ENCODE data around the gene MX2.
"Not testable (repeated sequence)": the region's sequence is repeated elsewhere in the genome, so short reads cannot be mapped to it uniquely, and the experiment has no call there.

Gene MX2

DNA sequence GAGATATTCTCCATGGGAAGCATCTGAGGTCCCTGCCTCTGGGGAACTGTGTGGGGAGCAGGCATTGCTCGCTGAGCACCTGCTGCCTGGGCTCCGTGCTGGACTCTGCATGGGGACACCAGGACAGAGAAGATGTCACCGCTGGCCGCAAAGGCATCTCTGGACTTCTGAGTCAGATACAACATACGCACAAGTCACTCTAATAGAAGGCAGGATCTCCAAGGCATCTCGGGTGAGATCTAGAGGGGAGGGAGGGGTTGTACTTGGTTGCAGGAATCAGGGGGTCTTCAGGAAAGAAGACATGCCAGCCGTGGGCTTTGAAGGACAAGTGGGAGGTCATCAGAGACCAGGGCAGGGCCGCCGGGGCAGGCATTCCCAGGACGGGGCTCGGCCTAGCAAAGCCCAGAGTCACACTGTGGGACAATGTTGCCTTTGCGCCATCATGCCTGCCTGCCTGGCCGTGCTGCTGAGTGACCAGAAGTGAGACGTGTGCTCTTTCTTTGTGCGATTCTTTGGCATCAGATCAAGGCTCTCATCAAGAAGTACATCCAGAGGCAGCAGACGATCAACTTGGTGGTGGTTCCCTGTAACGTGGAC lies 28.3 kb downstream of the MX2 start:
- DNase-seq = no peak

DNA sequence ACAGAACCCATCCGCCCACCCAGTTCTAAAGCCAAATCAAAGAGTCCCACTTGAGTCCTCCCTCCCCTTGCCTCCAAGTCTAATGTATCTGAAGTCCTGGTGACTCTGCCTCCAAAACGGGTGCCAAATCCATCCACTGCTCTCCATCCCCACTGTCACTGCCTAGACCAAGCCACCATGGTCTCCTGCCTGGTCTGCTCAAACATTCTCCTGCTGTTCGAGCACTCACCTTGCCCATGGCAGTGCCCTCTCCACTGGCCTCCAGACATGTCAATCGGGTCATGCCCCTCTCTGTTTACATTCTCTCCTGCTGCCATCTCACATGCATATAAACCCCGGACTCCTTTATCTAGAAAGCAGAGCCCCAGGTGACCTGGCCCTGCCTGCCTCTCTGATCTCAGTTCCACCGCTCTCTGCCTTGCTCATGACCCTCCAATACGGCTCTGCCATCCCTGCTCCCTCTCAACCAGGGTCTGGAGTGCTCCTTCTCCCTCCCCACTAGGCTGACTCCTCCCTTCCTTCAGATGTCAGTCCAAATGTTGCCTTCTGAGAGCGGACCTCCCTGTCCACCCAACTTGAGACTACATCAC lies 32.1 kb downstream of the MX2 start:
- no peak for DNase-seq

DNA sequence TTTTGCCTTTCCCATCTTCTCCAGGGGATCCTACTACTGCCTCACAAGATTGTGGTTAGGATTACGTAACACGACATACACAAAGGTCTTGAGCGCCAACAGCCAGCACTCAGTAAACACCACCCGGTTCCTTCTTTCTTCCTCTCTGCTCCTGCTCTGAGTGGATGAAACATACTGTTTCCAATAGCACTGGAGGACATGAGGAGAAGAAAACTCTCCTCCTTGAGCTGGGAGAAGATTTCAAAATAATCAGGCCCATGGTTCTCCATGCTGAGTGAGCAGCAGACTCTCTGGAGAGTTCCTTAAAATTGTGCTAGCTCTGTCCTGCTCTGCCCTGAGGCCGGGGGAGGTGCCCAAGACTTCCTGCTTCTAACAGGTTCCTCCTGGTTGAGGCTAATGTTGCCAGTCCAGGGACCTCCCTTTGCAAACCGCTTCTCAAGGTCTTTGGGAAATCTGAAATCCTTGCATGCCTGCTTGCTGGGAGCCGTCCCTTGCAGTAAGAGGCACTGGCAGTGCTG lies 34.8 kb downstream of the MX2 start:
- no peak for DNase-seq

DNA sequence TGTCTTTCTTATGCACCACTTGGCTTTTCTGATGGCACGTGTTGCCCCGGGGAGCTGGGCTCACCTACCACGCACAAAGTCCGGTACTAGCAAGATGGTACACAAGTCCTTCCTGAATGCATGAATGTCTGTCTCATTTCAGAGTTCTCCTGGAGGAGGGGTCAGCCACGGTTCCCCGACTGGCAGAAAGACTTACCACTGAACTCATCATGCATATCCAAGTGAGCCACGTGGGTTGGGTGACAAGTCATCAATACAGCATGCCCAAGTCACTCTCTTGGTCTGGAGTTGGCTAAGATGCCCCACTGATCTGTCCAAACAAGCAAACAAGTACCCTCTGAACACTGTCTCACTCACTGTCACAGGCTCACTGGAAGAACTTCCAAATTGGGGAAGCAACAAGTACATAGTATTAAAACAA lies 35.7 kb downstream of the MX2 start:
- DNase-seq = no peak

DNA sequence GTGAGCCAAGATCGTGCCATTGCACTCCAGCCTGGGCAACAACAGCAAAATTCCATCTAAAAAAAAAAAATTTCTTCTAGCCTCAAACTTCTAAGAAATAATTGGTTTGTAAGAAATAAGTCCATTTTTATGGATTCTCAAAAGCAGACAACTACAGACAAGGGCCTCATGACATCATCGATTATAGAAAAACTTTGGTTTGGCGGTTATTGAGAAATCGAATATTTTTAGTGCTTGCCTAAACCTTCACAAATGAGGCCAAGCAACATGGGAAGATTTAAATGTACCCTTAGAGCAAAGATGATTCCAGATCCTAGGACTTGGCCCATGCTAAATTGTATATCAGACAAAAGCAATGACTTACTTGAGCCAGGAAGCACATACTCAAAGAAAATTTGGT lies 36.4 kb downstream of the MX2 start:
- DNase-seq = no peak

DNA sequence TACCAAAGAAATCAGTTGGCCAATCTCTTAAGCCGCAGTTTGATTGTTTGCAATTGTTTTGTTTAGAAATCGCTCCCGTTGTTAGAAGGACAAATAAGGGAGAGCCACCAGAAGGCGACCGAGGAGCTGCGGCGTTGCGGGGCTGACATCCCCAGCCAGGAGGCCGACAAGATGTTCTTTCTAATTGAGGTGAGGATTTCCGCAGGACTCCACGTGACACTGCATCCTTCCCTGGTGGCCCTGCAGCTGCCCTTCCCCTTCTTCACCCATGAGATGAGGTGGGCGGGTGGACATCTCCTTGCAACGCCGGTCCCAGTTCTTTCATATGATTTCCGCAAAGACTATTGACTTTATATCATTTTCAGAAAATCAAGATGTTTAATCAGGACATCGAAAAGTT lies 37.0 kb downstream of the MX2 start:
- no peak for DNase-seq

DNA sequence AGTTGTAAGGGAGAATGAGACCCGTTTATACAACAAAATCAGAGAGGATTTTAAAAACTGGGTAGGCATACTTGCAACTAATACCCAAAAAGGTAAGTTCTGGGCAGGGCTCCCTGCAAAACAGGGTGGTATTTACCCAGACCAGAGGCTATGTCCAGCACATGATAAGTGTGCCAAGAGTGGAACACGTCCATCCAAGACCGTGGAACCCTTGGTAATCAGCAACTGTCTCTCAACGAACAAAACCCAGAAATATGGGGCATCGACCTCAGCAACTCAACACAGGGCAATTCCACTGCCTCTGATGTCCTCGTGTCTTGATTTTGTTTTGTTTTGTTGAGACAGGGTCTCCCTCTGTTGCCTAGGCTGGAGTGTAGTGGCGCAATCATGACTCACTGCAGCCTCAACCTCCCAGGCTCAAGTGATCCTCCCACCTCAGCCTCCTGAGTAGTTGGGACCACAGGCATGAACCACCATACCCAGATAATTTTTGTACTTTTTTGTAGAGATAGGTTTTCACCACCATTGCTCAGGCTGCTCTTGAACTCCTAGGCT lies 37.5 kb downstream of the MX2 start:
- DNase-seq = no peak

DNA sequence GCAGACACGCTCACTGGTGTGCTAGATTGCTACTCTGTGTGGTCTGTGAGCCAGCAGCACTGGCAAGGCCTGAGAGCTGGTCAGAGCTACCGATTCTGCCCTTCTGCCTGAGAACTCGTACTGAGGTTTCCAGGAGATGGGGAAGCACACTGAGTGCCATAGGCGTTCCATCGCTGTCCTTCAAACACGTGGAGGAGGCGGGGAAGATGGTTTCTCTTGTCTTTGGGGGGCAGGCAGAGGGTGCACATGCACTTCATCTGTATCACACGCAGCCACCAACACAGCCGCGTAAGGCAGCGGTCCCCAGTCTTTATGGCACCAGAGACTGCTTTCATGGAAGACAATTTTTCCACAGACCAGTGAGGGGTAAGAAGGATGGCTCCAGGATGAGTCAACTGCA lies 40.4 kb downstream of the MX2 start:
- no peak for DNase-seq

DNA sequence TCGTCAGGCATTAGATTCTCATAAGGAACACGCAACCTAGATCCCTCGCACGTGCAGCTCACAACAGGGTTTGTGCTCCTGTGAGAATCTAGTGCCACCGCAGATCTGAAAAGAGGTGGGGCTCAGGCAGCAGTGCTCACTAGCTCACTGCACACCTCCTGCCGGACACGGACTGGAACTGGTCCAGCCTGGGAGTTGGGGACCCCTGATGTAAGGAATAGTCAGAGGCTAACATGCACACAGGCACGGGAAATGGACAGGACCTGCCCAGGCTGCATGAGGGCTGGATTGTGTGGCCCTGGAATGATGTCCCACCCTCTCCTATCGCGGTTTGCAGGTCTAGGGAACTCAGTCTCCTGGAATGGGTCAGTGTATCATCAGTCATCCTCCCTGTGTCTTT lies 41.0 kb downstream of the MX2 start:
- no peak for DNase-seq

DNA sequence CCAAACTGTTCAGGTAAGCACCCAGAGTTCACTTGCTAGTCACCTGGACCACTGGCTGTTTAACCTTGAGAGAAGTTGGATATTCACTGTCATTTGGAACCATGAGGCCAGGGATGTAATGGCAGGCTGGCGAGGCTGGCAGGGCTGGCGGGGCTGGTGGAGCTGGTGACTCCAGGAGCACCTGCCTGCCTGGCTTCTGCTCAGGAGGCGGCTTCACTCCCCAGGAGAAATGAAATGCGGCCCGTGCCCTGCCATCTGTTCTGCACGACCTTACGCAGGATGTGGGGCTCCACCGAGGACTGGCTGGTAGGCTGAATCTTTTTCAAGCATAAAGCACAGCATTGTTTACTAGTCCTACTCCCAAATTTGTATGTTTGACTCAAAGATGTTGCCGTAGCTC lies 41.5 kb downstream of the MX2 start:
- no peak for DNase-seq

DNA sequence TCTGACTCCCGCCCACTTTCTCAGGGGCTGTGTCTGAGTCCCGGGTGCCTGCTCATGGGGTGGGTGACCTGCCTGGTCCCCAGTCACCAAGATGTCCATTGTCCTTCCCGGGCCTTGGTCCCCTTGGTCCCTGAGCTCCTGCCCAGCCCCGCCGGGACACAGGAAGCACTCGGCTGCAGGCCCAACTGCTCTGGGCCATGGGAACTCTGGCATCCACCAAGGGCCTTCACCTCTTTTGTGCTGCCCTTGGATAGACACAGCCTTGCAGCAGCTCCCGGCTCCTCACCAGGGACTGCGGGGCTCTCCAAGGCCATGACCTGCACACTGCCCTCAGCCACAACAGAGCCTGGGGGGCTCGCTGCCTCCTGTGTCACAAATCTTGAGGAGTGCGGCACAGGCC lies 42.1 kb downstream of the MX2 start:
- no peak for DNase-seq

DNA sequence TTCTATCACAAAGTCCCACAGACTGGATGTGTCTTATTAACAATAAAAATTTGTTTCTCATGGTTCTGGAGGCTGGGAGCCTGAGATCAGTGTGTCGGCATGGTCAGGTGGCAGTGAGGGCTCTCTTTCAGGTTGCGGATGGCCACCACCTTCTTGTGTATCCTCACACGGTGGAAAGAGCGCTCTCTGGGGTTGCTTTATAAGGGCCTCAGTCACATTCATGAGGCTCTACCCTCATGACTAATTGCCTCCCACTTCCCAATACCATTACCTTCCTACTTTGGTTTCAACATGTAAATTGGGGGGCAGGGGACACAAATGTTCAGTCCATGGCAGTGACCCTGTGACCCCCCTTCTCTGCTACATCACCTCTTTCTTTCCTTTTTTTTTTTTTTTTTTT lies 43.5 kb downstream of the MX2 start:
- DNase-seq = no peak

DNA sequence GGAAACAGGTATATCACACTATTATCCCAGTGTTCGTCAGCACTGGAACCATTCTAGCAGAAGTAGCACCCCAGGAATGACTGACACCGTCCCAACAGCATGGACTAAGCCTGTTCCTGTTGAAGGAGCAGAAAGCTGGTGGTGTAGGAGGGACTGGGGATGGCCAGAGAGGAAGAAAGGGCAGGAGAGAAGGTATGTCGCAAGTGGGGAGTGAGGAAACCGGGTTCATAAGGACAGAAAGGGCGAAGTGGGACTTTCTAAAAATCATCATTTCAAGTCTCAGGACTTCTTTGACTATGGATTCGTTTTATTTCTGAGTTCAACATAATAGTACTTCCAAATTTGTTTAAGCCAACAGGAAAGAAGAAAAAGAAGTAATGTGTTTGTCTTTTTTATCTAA lies 44.5 kb downstream of the MX2 start:
- DNase-seq = no peak

DNA sequence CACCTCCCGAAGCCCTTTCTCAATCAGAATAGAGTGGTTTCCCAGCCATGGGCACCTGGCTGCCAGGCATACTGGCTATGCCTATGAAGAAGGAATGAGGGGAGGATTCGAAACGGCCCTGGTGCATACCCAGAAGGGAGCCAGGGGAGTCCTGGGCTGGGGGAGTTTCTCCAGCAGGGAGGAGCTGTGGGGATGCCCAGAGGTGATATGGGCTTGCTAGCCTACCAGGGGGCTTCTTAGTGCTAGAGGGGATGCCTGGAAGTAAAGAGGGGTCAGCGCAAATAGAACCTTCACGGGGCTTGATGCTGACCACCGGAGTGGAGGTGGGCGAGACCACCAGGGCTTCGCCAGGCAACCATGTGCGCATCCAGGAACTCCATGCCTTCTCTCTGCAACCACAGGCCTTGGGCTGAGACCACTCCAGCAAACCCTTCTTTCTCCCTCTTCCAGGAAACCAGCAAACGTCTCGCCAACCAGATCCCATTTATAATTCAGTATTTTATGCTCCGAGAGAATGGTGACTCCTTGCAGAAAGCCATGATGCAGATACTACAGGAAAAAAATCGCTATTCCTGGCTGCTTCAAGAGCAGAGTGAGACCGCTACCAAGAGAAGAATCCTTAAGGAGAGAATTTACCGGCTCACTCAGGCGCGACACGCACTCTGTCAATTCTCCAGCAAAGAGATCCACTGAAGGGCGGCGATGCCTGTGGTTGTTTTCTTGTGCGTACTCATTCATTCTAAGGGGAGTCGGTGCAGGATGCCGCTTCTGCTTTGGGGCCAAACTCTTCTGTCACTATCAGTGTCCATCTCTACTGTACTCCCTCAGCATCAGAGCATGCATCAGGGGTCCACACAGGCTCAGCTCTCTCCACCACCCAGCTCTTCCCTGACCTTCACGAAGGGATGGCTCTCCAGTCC lies 46.0 kb downstream of the MX2 start:
- no peak for DNase-seq

DNA sequence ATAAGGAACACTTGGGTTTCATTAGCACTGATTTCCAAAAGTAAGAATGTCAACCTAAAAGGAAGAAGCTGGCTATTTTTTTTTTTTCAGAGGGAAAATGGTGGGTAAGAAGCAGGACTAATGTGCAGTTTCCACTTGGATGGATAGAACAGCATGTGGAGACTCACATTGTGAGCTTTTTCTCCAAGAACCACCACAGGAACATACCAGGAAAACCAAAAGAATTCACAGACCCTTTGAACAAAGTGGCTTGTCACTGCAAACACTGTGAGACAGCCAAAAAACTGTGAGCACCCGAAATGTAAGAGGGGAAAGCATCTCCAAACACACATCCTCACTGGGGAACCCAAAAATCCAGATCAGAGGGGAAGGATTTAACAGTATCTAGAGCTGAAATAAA lies 48.5 kb downstream of the MX2 start:
- no peak for DNase-seq

DNA sequence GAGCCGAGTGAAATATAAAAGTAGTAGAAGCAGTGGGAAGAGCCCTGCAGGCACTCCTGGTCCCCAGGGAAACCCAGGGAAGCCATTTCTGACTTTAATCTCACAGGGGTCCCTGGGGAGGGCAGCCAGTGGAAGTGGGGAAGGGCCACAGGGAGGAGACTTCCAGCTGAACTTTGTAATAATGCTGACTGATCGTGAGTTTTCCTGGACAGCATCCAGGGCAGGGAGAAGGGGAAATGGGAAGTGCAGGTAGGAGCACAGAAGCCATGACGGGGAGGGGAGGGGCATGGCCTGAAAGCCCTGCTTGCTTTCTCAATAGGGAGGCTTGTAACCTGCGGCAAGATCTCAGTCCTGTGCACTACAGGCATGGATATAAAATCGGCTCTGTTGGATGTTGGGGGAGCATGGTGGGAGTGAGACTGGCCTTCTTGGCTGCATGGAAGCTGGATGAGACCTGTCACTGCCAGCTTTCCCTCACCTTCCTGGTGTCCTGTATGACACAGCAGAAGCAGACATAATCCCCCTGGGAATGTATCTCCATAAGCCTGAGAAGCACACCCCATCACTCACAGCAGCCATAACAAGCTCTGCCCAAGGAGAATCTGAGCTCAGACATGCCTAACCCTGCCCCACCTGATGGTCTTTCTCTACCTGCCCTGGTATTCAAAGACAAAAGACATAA lies 49.1 kb downstream of the MX2 start:
- no peak for DNase-seq

DNA sequence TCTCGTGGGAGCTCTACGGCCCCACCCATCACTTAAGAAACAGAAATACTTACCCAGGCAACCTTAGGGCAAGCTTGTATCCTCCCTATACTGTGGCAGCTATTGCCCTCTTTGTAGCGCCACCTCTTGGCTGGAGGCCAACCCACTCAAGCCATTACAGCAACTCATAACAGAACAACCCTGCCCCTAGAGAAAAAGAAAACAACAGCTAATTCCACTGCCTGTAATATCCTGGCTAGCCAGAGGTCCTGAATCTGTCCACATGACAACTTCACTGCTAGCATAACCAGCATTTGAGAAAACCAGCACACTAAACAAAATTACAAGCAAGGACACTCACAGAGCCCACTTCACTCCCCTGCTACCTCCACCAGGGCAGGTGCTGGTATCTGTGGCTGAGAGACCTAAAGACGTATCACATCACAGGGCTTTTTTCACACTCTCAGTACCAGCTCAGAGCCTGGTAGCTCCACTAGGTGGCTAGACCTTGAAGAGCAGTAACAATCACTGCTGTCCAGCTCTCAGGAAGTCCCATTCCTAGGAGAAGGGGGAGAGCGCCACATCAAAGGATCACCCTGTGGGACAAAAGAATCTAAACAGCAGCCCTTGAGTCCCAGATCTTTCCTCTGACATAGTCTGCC lies 49.7 kb downstream of the MX2 start:
- no peak for DNase-seq

DNA sequence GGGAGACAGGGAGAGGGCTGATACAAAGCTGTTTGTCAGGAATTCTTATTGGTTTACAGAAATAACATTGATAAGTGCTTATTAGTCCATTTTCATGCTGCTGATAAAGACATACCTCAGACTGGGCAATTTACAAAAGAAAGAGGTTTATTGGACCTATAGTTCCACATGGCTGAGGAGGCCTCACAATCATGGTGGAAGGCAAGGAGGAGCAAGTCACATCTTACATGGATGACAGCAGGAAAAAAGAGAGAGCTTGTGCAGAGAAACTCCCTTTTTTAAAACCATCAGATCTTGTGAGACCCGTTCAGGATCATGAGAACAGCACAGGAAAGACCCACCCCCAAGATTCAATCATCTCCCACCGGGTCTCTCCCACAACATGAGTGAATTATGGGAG lies 55.7 kb downstream of the MX2 start:
- DNase-seq = not testable (repeated sequence)

DNA sequence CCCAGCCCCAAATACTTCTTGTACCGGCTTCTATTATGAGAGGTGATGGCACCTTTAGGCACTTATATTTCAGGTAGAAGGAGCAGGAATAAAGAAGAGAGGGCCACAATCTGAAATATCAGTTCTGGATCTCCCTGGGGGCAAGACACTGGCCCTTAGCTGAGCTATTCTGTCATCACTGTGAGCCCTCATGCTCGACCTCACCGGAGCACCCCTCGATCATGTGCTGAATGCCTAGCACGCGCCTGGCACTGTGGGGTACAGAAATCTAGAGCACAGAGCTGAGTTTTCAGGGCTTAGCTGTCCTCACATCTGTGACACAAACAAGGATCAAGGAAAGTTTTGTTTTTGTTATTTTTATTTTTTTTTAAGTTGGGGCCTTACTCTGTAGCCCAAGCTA lies 56.6 kb downstream of the MX2 start:
- no peak for DNase-seq

DNA sequence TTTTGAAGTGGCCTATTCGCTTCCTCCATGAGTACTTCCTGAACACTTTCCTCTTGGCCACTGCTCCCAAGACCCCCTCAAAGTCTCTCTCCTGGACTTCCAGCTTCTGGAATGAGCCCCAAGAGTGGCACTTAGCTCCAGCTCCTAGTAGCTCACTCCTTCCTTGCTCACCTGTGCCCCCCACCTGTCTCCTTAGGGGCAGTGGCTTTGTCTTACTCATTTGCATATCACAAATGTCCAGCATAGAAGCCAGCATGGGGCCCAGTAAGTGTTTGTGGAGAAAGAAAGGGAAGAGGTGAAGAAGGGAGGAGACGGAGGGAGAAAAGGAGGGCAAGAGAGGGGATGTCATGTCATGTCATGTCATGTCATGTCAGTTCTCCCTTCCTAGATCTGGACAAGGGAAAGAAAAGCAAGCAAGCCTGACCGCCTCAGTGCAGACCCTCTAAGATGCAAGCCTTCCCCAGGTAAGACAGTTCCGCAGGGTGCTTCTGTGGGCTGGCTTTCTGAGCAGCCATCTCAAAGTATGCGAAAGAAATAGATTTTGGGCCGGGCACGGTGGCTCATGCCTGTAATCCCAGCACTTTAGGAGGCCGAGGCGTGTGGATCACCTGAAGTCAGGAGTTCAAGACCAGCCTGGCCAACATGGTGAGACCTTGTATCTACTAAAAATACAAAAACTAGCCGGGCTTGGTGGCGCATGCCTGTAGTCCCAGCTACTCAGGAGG lies 57.3 kb downstream of the MX2 start:
- no peak for DNase-seq

DNA sequence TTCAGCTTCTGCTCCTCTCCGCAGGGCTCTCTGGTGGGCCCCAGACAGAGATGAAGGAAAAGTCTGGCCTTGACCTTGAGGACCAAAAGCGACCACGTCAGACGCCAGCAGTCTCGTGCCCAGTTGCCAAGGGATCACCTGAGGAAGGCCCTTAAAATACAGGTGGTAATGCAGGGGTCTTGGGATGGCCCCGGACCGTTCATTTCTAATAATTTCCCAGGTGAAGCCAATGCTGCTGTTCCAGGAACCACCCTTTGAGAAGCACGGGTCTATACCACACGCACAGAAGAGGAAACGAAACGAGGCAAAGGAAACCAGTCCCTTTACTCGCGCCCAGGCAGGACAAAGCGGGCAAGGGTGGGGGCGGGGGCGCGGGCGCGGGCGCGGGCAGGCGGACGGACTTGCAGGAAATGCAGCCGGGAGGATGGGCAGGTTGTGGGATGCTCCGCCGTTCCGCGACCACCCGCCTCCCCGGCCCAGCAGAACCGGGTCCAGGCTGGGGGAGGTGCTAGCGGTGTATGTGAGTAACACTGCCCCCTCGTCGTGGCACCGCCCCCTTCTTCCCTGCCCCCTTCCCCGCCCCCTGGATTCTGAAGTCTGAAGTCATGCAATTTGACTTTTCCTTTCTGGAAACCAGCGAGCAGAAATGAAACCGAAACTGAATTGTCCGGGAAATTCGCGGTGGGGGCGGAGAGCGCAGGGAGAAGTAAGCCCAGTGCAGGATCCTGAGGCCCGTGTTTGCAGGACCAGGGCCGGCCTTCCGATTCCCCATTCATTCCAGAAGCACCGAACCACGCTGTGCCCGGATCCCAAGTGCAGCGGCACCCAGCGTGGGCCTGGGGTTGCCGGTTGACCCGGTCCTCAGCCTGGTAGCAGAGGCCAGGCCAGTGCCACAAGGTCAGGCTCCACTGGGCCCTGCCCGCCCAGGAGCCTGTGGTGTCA lies 58.4 kb downstream of the MX2 start:
- DNase-seq = peak; percentile 91 to 95

Data from CD4-positive, alpha-beta T cell treated with Interferon alpha-2 for 1 hour (primary cell).